SK-N-SH (cell line): ENCODE results near the gene SMPD2. TPM values are rescaled to one million over a fixed set of nuclear protein-coding genes. Genes with fewer than 3 reads are reported as not detected.

ENCODE experiments used
- CTCF ChIA-PET: fragments of 300-600, 350-600 bp; formaldehyde crosslinking; extraction: SDS; loops from one replicate; lab custom pipeline; 2021; lab: Yijun Ruan, JAX
- POLR2A ChIA-PET: fragments of 350-600 bp; sonication (Branson Sonifier 250); formaldehyde crosslinking; extraction: SDS; loops from one replicate; lab custom pipeline; 2020; ENCODE audit warnings: antibody characterized with exemption, inconsistent platforms; lab: Yijun Ruan, JAX
- DNase-seq: peaks from one replicate; pipeline ENCODE4 v3.0.0; 2012
- H2AFZ ChIP-seq: fragments of 200-600 bp; sonication (generic); 2 replicates; pipeline ENCODE4 v1.8.1; 2016; ENCODE audit warnings: antibody characterized with exemption, mild to moderate bottlenecking, low read depth
- H3F3A ChIP-seq: fragments of 200-600 bp; sonication (generic); replicated peaks from 2 replicates; pipeline ENCODE3; 2016; ENCODE audit warnings: antibody characterized with exemption, mild to moderate bottlenecking; ENCODE audit not compliant: insufficient read depth
- H3K27ac ChIP-seq, 2 experiments: fragments of 200-500 bp in 1 of 2; fragments of 200-600 bp in 1 of 2; sonication (Bioruptor generic) in 1 of 2; sonication (generic), shearing (Covaris generic) in 1 of 2; 2 replicates each; pipeline versions ENCODE4 v1.5.1 to v1.6.1; 2014 to 2016; ENCODE audit warnings: low read depth in 2 of 2, inconsistent platforms in 1 of 2, low read length in 1 of 2, mild to moderate bottlenecking in 1 of 2, mixed read lengths in 1 of 2
- H3K27me3 ChIP-seq: fragments of 200-600 bp; sonication (generic), shearing (Covaris generic); 2 replicates; pipeline ENCODE4 v1.6.1; 2016; ENCODE audit warnings: mixed run types; ENCODE audit not compliant: insufficient read depth
- H3K36me3 ChIP-seq, 2 experiments: fragments of 200-500 bp in 1 of 2; fragments of 200-600 bp in 1 of 2; sonication (Bioruptor generic) in 1 of 2; sonication (generic) in 1 of 2; replicated peaks in 1 of 2; 2 replicates each; pipeline versions ENCODE3 to v1.5.1; 2014 to 2016; ENCODE audit warnings: low read length in 1 of 2, mild to moderate bottlenecking in 1 of 2; ENCODE audit not compliant: insufficient read depth in 2 of 2, control insufficient read depth in 1 of 2
- H3K4me1 ChIP-seq, 2 experiments: fragments of 200-500 bp in 1 of 2; fragments of 200-600 bp in 1 of 2; sonication (Bioruptor generic) in 1 of 2; sonication (generic), shearing (Covaris generic) in 1 of 2; 2 replicates each; pipeline versions ENCODE4 v1.5.1 to v1.6.1; 2014 to 2016; ENCODE audit warnings: low read depth in 1 of 2, low read length in 1 of 2, mixed run types in 1 of 2; ENCODE audit not compliant: insufficient read depth in 2 of 2, control insufficient read depth in 1 of 2
- H3K4me2 ChIP-seq: fragments of 200-600 bp; sonication (generic), shearing (Covaris generic); 2 replicates; pipeline ENCODE4 v1.6.1; 2017; ENCODE audit warnings: mixed run types
- H3K4me3 ChIP-seq, 2 experiments: fragments of 200-500 bp in 1 of 2; fragments of 200-600 bp in 1 of 2; sonication (Bioruptor generic) in 1 of 2; sonication (generic), shearing (Covaris generic) in 1 of 2; 2 replicates each; pipeline versions ENCODE4 v1.5.1 to v1.8.1; 2014 to 2016; ENCODE audit warnings: low read depth in 2 of 2, inconsistent platforms in 1 of 2, low read length in 1 of 2, mild to moderate bottlenecking in 1 of 2, mixed read lengths in 1 of 2, moderate library complexity in 1 of 2
- H3K79me2 ChIP-seq: fragments of 200-600 bp; sonication (generic); 2 replicates; pipeline ENCODE4 v1.8.1; 2017; ENCODE audit warnings: mild to moderate bottlenecking; ENCODE audit not compliant: insufficient read depth
- H3K9ac ChIP-seq: fragments of 200-600 bp; sonication (generic); 2 replicates; pipeline ENCODE4 v1.6.1; 2017; ENCODE audit warnings: mixed run types
- H3K9me2 ChIP-seq: fragments of 200-600 bp; sonication (generic); 2 replicates; pipeline ENCODE4 v1.6.1; 2017; ENCODE audit warnings: mixed run types
- H3K9me3 ChIP-seq: fragments of 200-600 bp; sonication (generic); 2 replicates; pipeline ENCODE4 v1.6.1; 2017; ENCODE audit warnings: mixed run types, mild to moderate bottlenecking, moderate library complexity
- H4K20me1 ChIP-seq: fragments of 200-600 bp; sonication (generic); 2 replicates; pipeline ENCODE4 v1.6.1; 2017; ENCODE audit warnings: mild to moderate bottlenecking, mixed run types; ENCODE audit not compliant: insufficient read depth
- CTCF ChIP-seq: fragments of 200-600 bp; sonication (generic); IDR thresholded peaks from 2 replicates; pipeline ENCODE4 v1.6.1; 2017; ENCODE audit warnings: antibody characterized with exemption, mild to moderate bottlenecking, moderate library complexity
- ELF1 ChIP-seq: IDR thresholded peaks from 2 replicates; pipeline ENCODE4 v1.4.0; 2012
- EP300 ChIP-seq, 2 experiments: IDR thresholded peaks; 2 replicates each; pipeline versions ENCODE4 v1.4.0 to v1.6.1; 2012; ENCODE audit warnings: borderline replicate concordance in 1 of 2, low read depth in 1 of 2, low read length in 1 of 2
- FOSL2 ChIP-seq: IDR thresholded peaks from 2 replicates; pipeline ENCODE4 v1.4.0; 2012; ENCODE audit warnings: low read depth, mild to moderate bottlenecking, moderate library complexity, borderline replicate concordance
- FOXJ3 ChIP-seq: sonication (generic); formaldehyde crosslinking; IDR thresholded peaks from 2 replicates; pipeline ENCODE4 v1.5.1; 2020; ENCODE audit warnings: mild to moderate bottlenecking, missing genetic modification reagents
- FOXM1 ChIP-seq: IDR thresholded peaks from 2 replicates; pipeline ENCODE4 v1.4.0; 2012; ENCODE audit warnings: low read depth, mild to moderate bottlenecking
- GATA2 ChIP-seq: sonication (generic); formaldehyde crosslinking; IDR thresholded peaks from 2 replicates; pipeline ENCODE4 v1.5.0; 2020; ENCODE audit warnings: mild to moderate bottlenecking, missing genetic modification reagents
- JUND ChIP-seq: IDR thresholded peaks from 2 replicates; pipeline ENCODE4 v1.4.0; 2012
- MXI1 ChIP-seq: IDR thresholded peaks from 2 replicates; pipeline ENCODE4 v1.6.1; 2012; ENCODE audit warnings: mild to moderate bottlenecking, low read depth, low read length, improper control_type of control experiment
- POLR2AphosphoS5 ChIP-seq: IDR thresholded peaks from 2 replicates; pipeline ENCODE4 v1.6.1; 2012; ENCODE audit warnings: low read depth, low read length
- TAF1 ChIP-seq: IDR thresholded peaks from 2 replicates; pipeline ENCODE4 v1.6.1; 2012; ENCODE audit warnings: low read depth, mild to moderate bottlenecking, low read length, moderate library complexity, borderline replicate concordance
- TCF12 ChIP-seq: IDR thresholded peaks from 2 replicates; pipeline ENCODE4 v1.4.0; 2012
- TEAD4 ChIP-seq: IDR thresholded peaks from 2 replicates; pipeline ENCODE4 v1.4.0; 2012; ENCODE audit warnings: mild to moderate bottlenecking, borderline replicate concordance; ENCODE audit not compliant: insufficient read depth
- USF1 ChIP-seq: IDR thresholded peaks from 2 replicates; pipeline ENCODE4 v1.4.0; 2012; ENCODE audit warnings: low read depth, borderline replicate concordance
- USF2 ChIP-seq: fragments of 150-350 bp; IDR thresholded peaks from 2 replicates; pipeline ENCODE4 v1.6.1; 2017; ENCODE audit warnings: antibody characterized with exemption, low read length, low read depth, borderline replicate concordance
- YY1 ChIP-seq: IDR thresholded peaks from 2 replicates; pipeline ENCODE4 v1.4.0; 2012; ENCODE audit warnings: low read depth, mild to moderate bottlenecking
- WGBS: methylation state at CpG from one replicate; pipeline ENCODE4 v1.1.6; 2017; ENCODE audit warnings: low lambda C conversion rate; 5-methylcytosine and 5-hydroxymethylcytosine counted together
- polyA plus RNA-seq, 3 experiments: library from polyadenylated mRNA; depleted of rRNA; stranded (reverse); fragments of >200 nt; gene quantifications; 2 replicates each; pipeline ENCODE4 v1.2.3, GENCODE V29; 2012

The SMPD2 gene
- polyA plus RNA-seq, 1 of the 3 experiments (the other 2 are of a cell fraction): 9.7 TPM

- peak overlapping the region; percentile 60 for H3K4me2 ChIP-seq
- no peaks in the 10 kb centered on the region for H4K20me1 ChIP-seq
- no peak overlapping the region for H3K27ac ChIP-seq
- TF ChIP-seq ELF1: no peak
- no peak for TF ChIP-seq CTCF
- no peak for TF ChIP-seq FOSL2
- TF ChIP-seq TAF1: no peak
- no peak for TF ChIP-seq MXI1
- TF ChIP-seq JUND: no peak
- no peak for TF ChIP-seq EP300 (IDR thresholded peaks at IDR 0.05; ENCODE audit: borderline replicate concordance in 1 of 2, low read depth in 1 of 2, low read length in 1 of 2)
- no peak for TF ChIP-seq YY1
- no peak for TF ChIP-seq USF1
- no peak for TF ChIP-seq FOXJ3 (CRISPR knock-in tag)
- no peak for TF ChIP-seq FOXM1
- no peak for TF ChIP-seq USF2
- TF ChIP-seq TEAD4: no peak
- no peak for TF ChIP-seq GATA2
- peaks cover 11 to 12% of the 10 kb centered on the region in 2 experiments; a peak in 3 of 4 replicates for H3K4me1 ChIP-seq
- peak overlapping the region; percentile 89; the same call in 1 of the 2 replicates for H2AFZ ChIP-seq
- H3K27me3 ChIP-seq: no peaks in the 10 kb centered on the region
- peaks cover 4% of the 10 kb centered on the region for H3F3A ChIP-seq
- H3K36me3 ChIP-seq: peaks cover 15 to 20% of the 10 kb centered on the region in 2 experiments
- peaks cover 39% of the 10 kb centered on the region for H3K79me2 ChIP-seq
- H3K4me3 ChIP-seq: peak overlapping the region; percentile 39 to 61; a peak in 3 of 4 replicates
- no peaks in the 10 kb centered on the region for H3K9me2 ChIP-seq
- H3K9ac ChIP-seq: no peak overlapping the region; the same call in 1 of the 2 replicates
- 5% methylated on average over 6 of the region's 6 CpGs for WGBS
- DNase-seq: no peak
- no peaks in the 10 kb centered on the region for H3K9me3 ChIP-seq
- POLR2A ChIA-PET: no interaction called here
- CTCF ChIA-PET: interaction anchor here (1.5 kb wide), 1 partner anchor 13 kb away, joined by 3 read pairs; no protein-coding TSS in a partner anchor
Measured at GRCh38 chr6:109483735-109484057, 43.2 kb downstream of the SMPD2 start.

GRCh38 chr6:109484122-109484521, 43.6 kb downstream of the SMPD2 start:
- TF ChIP-seq TCF12: 0 out of 2 replicates have a peak, but pooled peaks have one; percentile 13
- TF ChIP-seq POLR2AphosphoS5: no peak
- Histone ChIP-seq H3K79me2 (peaks cover 35% of the 10 kb centered on the region), H3K4me2 (peak overlapping the region; percentile 60; the same call in 1 of the 2 replicates), H3K27me3 (no peaks in the 10 kb centered on the region), H3K36me3 (peaks cover 15 to 20% of the 10 kb centered on the region in 2 experiments), H3K4me3 (no peak overlapping the region), H2AFZ (peak overlapping the region; percentile 89; the same call in 1 of the 2 replicates), H3K9me2 (no peaks in the 10 kb centered on the region), H4K20me1 (no peaks in the 10 kb centered on the region), H3K9me3 (no peaks in the 10 kb centered on the region), H3K9ac (no peak overlapping the region), H3K27ac (no peak overlapping the region), H3F3A (peaks cover 4% of the 10 kb centered on the region), H3K4me1 (peaks cover 11 to 12% of the 10 kb centered on the region in 2 experiments; a peak in 3 of 4 replicates)
- ChIA-PET POLR2A (no interaction called here), CTCF (interaction anchor here (0.7 kb wide), 1 partner anchor 30 kb away, joined by 3 read pairs; no protein-coding TSS in a partner anchor)
- no peak for DNase-seq
- WGBS: 47% methylated on average over 3 of the region's 3 CpGs
